RPMI8226 (cell line): Measurements from ENCODE around the gene ZRANB1.

Experiments
- DNase-seq: peaks from one replicate; pipeline ENCODE4 v3.0.0-alpha.2; 2015

Gene ZRANB1

DNA sequence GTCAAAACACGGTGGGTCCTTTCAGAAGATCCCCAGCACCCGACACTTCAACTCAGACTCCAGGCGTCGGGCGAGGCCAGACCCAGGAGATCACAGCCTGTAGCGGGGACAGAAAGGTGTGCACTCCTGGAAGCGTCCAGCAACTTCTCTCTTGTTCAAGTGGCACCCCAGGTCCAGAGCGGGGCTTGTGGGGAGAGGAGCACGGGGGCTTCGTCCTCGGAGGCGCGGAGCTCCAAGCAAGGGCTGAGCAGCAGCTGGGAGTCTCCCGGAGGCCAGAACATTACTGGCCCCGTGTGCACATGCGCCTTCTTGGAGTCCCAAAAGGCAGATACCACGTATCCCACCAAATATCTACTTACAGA, 54.9 kb downstream of the ZRANB1 start:
- no peak for DNase-seq

DNA sequence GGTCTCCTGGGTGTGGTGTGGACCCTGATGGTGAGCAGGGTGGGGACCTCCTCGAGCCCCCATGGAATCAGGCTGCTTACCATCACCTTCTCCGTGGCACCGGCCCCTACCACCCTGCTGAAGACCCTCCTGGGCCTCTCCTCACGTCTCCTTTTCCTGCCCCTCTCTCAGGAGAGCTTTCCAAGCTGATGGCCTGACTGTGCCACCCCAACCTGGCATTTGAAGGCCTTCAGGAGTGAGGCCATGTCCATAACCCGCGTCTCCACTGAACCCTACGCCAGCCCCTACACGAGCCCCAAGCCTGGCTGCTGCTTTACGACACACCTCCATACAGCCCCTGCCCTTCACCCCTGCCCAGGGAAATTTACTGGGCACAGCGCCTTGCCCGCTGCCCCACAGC, 55.4 kb downstream of the ZRANB1 start:
- DNase-seq = peak; percentile 1

GRCh38 chr10:124997771-124998623, 56.1 kb downstream of the ZRANB1 start:
- peak; percentile 1 for DNase-seq

DNA sequence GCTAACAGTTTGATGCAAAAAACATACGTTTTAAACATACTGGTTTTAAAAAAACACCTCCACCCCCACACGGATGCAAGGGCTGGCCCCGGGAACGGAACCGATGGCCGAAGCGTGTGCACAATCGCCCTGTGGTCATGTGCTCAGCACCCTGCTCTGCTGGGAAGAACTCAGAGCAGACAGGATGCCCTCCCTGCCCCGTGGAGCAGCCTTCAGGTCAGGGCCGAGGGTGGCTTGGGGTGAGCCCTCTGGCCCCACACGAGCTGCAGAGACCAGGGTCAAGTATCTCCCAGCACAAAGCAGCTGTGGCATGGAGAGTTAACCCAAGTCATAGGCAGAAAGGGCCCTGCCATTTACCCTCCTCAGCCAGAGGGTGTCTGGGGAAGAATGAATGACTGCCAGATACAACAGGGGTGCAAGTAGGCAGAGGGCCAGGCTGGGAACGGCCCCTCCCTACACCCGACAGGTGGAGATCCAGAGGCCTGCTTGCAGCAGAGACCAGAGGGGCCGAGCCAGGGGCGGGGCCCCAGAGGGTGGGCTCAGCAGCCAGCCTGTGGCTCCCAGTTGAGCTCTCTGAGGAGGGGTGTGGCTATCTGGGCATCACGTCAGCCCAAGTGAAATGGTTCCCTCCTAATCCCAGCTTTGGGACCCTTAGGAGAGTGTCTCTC, 56.8 kb downstream of the ZRANB1 start:
- DNase-seq = peak; percentile 1

GRCh38 chr10:124999433-125000365, 57.8 kb downstream of the ZRANB1 start:
- peak; percentile 1 for DNase-seq

- peak; percentile 44 for DNase-seq
Observed at GRCh38 chr10:125000366-125001312, 58.7 kb downstream of the ZRANB1 start.

GRCh38 chr10:125001313-125002046, 59.6 kb downstream of the ZRANB1 start:
- DNase-seq = no peak

DNA sequence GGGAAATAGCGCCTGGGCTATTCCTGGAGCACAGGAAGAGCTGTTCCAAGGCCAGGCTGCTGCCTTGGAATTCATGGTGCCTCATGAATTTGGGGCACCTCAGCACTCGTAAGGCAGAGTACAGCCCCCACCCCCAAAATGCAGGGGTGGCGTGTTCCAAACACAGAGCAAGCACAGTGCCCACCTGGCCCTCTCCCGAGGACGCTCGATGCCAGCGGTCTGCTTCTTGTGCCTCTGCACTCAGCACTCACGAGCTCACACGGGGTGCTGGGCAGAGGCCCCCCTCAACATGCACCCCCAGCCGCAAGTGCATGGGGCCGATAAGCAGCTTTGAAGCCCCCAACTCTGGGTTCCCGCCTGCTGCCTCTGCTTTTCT, 60.1 kb downstream of the ZRANB1 start:
- DNase-seq = no peak

DNA sequence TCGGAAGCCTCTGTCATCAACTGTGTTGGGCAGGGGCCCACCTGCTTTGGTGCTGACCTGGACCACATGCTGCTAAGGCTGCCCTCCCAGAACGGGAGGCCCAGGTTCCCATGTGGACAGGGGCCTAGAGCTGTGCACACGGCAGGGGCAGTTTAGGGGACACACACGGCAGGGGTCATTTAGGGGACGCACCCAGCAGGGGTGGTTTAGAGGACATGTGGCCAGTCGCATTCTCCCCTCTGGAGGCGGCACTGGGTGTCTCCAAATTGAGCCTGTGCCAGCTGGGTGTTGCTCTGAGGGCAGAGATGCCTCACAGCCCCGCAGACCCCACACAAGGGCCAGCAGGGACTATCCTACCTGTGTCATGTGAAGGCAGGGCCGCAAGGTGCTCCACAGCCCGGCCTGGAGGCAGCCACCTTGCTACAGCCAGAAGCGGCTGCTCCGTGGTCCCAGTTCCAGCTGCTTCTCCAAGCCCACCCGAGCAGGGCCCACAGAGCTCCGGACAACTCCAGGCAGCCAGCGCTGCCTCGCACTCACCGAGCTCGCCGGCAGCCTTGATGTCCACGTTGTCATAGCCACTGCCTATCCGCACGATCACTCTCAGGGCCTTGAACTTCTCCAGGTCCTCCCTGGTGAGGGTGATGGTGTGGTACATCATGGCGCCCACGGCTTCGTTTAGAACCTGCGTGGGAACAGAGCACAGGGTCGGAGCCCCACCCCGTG, 60.7 kb downstream of the ZRANB1 start:
- DNase-seq = no peak

GRCh38 chr10:125003146-125003900, 61.4 kb downstream of the ZRANB1 start:
- no peak for DNase-seq

GRCh38 chr10:125003901-125004467, 62.1 kb downstream of the ZRANB1 start:
- DNase-seq = no peak

GRCh38 chr10:125004571-125005311, 62.8 kb downstream of the ZRANB1 start:
- DNase-seq = no peak

DNA sequence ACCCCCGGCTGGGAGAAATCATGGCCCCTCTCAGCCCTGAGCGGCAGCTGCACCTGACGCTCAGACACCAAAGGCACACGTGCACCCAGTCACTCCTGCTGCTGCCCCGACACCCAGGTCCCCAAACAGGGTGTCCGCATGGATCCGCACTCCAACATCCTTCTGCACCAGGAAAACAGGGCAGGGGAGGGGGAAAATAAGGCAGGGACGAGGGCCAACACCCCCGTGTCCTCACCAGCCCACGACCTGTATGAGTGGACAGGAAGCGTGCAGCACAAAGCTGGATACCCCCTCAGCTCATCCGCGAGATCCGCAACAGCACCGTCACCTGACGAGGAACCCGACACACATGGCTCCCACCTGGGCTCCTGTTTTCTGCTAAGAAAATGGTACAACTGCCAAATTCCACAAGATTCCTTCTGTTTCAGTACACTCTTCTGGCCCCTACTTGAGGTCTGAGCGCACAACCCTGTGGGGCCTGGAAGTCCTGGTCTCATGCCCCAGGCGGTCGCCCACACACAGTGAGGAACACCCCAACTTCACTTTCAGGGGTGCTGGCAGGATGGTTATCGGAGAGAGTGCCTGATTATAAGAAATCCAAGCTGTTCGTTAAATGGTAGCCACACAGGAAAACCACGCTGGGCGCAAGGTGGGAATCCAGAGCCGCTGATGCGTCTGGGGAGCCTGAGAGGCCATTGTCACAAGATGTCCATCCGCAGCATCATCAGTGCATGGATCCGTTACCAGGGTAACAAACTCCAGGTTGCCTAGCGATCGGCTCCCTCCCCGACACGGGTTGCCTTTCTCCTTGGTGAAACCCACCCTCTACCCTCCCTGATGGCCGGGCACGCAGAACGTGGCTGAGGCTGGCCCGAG, 63.6 kb downstream of the ZRANB1 start:
- no peak for DNase-seq

DNA sequence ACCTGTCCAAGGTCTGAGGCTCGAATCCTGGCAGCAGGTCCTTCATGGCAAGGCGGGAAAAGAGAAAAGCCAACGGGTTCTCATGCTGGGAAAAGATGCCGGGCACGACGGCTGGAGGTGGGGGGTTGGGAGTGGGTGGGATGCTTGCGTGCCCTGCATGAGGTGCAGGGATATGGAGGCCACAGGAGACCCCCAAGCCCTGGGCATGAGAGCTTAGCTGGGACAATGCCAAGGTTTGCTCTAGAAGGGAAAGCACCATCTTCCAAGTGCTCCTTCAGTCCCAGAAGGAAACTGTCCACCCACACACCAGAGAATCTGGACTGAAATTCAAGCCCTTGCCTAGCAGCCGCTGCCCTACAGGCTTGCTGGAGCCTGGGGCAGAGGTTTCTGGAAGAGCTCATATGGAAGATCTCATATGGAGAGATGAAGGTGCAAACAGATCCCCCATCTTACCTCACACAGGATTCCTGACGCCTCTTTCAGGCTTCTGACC, 64.3 kb downstream of the ZRANB1 start:
- no peak for DNase-seq

DNA sequence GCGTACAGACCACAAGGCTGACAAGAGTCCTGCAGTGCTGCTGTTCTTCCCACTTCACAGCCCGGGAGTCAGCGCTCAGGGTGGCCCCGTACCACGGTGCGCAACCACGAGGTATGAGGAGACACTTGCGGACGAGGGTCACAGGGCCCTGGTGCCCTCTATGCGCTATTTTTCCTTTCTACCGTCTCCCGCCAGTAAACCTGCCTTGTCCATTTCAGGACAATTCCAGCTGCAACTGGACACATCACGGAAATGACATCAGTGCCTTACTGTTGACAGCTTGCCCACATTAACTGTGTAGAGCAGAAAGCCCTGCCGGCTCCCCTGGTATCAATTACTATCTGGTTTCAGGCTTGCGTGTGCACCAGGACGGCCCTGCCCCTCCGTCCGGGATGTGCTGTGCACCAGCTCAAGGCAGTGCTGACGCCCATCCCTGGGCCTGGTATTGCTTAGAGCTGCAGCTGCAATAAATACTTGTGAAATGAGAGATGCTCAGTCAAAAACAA, 65.1 kb downstream of the ZRANB1 start:
- DNase-seq = no peak

- no peak for DNase-seq
Observed at GRCh38 chr10:125007436-125007835, 65.5 kb downstream of the ZRANB1 start.
